ENCODE data around the gene INKA2.
A peak's percentile ranks its signal among the peaks of the same experiment; 100 is the strongest.

The INKA2 gene

DNA sequence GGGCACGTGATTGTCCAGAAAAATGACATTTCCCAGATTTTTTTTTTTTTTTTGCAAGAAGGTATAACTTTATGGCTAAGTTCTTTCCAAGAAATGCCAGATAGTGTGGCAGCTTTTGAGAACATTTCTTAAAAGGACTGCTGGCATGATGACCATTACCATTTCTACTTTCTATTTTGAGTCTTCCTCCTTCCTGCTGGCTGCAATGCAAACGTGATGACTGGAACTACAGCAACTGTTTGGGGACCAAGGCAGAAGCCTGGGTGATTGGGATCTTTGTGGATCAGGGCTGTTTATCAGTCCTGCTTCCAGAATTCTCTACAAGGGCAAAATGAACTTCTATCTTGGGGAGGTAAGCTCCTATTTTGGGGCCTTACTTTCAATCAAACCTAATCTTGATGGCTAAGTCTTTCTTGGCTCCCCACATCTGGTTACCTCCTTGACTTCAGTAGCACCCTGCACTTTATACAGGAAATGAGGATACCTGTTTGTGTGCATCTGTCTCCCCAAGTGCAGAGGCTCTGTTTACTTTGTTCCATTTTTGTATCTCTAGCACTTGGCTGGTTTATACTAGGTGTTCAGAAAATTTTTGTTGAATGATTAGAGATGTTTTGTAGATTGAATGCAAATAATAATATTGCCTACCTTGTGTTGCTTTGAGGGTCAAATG is 12.8 kb upstream of the INKA2 start:
- Histone ChIP-seq H2AFZ (ENCODE audit: low read depth, low read length) (no peak overlapping the region), H3K23ac (ENCODE audit: low read length in 2 of 2) (no peak overlapping the region), H2AK5ac (ENCODE audit: low read length, severe bottlenecking) (no peak overlapping the region), H2BK12ac (ENCODE audit: low read length in 2 of 2) (no peak overlapping the region), H4K8ac (ENCODE audit: low read length) (no peak overlapping the region), H3K4ac (ENCODE audit: low read depth in 1 of 2, low read length in 2 of 2) (no peak overlapping the region), H3K27me3 (ENCODE audit: control insufficient read depth in 1 of 2, insufficient read depth in 1 of 2, low read length in 2 of 2) (no peaks in the 10 kb centered on the region), H2BK15ac (ENCODE audit: low read depth, poor library complexity, severe bottlenecking) (no peak overlapping the region), H3K79me1 (replicated peaks; ENCODE audit: low read length, poor library complexity, severe bottlenecking) (peaks cover 4% of the 10 kb centered on the region), H3K4me3 (ENCODE audit: insufficient read depth in 1 of 2, low read depth in 1 of 2, low read length in 2 of 2) (no peak overlapping the region), H3K18ac (ENCODE audit: low read depth in 1 of 2, low read length in 2 of 2) (no peak overlapping the region), H3K9ac (ENCODE audit: low read length) (no peak overlapping the region), H3K27ac (ENCODE audit: low read length, poor library complexity, severe bottlenecking) (no peak overlapping the region), H4K91ac (ENCODE audit: low read length) (no peak overlapping the region), H2BK5ac (ENCODE audit: low read depth, low read length, poor library complexity, severe bottlenecking) (no peak overlapping the region), H3K14ac (ENCODE audit: low read length in 2 of 2) (no peak overlapping the region), H3K9me3 (ENCODE audit: control insufficient read depth, low read length) (no peaks in the 10 kb centered on the region), H3K36me3 (ENCODE audit: control insufficient read depth in 1 of 2, insufficient read depth in 2 of 2, low read depth in 1 of 2, low read length in 2 of 2) (peaks cover 0 to 3% of the 10 kb centered on the region in 2 experiments), H3K4me2 (ENCODE audit: low read length, poor library complexity, severe bottlenecking) (no peak overlapping the region), H3K4me1 (ENCODE audit: control insufficient read depth, insufficient read depth, low read depth, low read length) (peaks cover 2% of the 10 kb centered on the region), H2BK120ac (ENCODE audit: low read depth, low read length) (no peak overlapping the region)
- WGBS: no CpG with 5 or more reads among the region's 2 CpGs
- DNase-seq: no peak

- Histone ChIP-seq H3K79me1 (replicated peaks; ENCODE audit: low read length, poor library complexity, severe bottlenecking) (peaks cover 4% of the 10 kb centered on the region), H2BK120ac (ENCODE audit: low read depth, low read length) (no peak overlapping the region), H3K36me3 (ENCODE audit: control insufficient read depth in 1 of 2, insufficient read depth in 2 of 2, low read depth in 1 of 2, low read length in 2 of 2) (peaks cover 0 to under 1% of the 10 kb centered on the region in 2 experiments), H3K4ac (ENCODE audit: low read depth in 1 of 2, low read length in 2 of 2) (no peak overlapping the region), H3K9ac (ENCODE audit: low read length) (no peak overlapping the region), H3K4me3 (ENCODE audit: insufficient read depth in 1 of 2, low read depth in 1 of 2, low read length in 2 of 2) (no peak overlapping the region), H4K8ac (ENCODE audit: low read length) (no peak overlapping the region), H3K4me2 (ENCODE audit: low read length, poor library complexity, severe bottlenecking) (no peak overlapping the region), H3K18ac (ENCODE audit: low read depth in 1 of 2, low read length in 2 of 2) (no peak overlapping the region), H3K27me3 (ENCODE audit: control insufficient read depth in 1 of 2, insufficient read depth in 1 of 2, low read length in 2 of 2) (no peaks in the 10 kb centered on the region), H3K4me1 (ENCODE audit: control insufficient read depth, insufficient read depth, low read depth, low read length) (no peaks in the 10 kb centered on the region), H2BK12ac (ENCODE audit: low read length in 2 of 2) (no peak overlapping the region), H3K9me3 (ENCODE audit: control insufficient read depth, low read length) (no peaks in the 10 kb centered on the region), H2BK5ac (ENCODE audit: low read depth, low read length, poor library complexity, severe bottlenecking) (no peak overlapping the region), H2AFZ (ENCODE audit: low read depth, low read length) (no peak overlapping the region), H2AK5ac (ENCODE audit: low read length, severe bottlenecking) (no peak overlapping the region), H3K23ac (ENCODE audit: low read length in 2 of 2) (no peak overlapping the region), H3K14ac (ENCODE audit: low read length in 2 of 2) (no peak overlapping the region), H4K91ac (ENCODE audit: low read length) (no peak overlapping the region), H2BK15ac (ENCODE audit: low read depth, poor library complexity, severe bottlenecking) (no peak overlapping the region), H3K27ac (ENCODE audit: low read length, poor library complexity, severe bottlenecking) (no peak overlapping the region)
- 89% methylated on average over 2 of the region's 2 CpGs for WGBS
- no peak for DNase-seq
Measured at GRCh38 chr1:111750856-111751255, 11.7 kb upstream of the INKA2 start.

GRCh38 chr1:111749628-111750027 is 10.4 kb upstream of the INKA2 start:
- Histone ChIP-seq H3K27me3 (ENCODE audit: control insufficient read depth in 1 of 2, insufficient read depth in 1 of 2, low read length in 2 of 2) (no peaks in the 10 kb centered on the region), H4K91ac (ENCODE audit: low read length) (no peak overlapping the region), H3K23ac (ENCODE audit: low read length in 2 of 2) (no peak overlapping the region), H3K9ac (ENCODE audit: low read length) (no peak overlapping the region), H3K79me1 (replicated peaks; ENCODE audit: low read length, poor library complexity, severe bottlenecking) (peaks cover 4% of the 10 kb centered on the region), H3K27ac (ENCODE audit: low read length, poor library complexity, severe bottlenecking) (no peak overlapping the region), H3K4me3 (ENCODE audit: insufficient read depth in 1 of 2, low read depth in 1 of 2, low read length in 2 of 2) (no peak overlapping the region), H3K9me3 (ENCODE audit: control insufficient read depth, low read length) (no peaks in the 10 kb centered on the region), H2AFZ (ENCODE audit: low read depth, low read length) (no peak overlapping the region), H2BK120ac (ENCODE audit: low read depth, low read length) (no peak overlapping the region), H3K4me2 (ENCODE audit: low read length, poor library complexity, severe bottlenecking) (no peak overlapping the region), H3K36me3 (ENCODE audit: control insufficient read depth in 1 of 2, insufficient read depth in 2 of 2, low read depth in 1 of 2, low read length in 2 of 2) (no peaks in the 10 kb centered on the region), H3K18ac (ENCODE audit: low read depth in 1 of 2, low read length in 2 of 2) (no peak overlapping the region), H4K8ac (ENCODE audit: low read length) (no peak overlapping the region), H2AK5ac (ENCODE audit: low read length, severe bottlenecking) (no peak overlapping the region), H2BK5ac (ENCODE audit: low read depth, low read length, poor library complexity, severe bottlenecking) (no peak overlapping the region), H3K14ac (ENCODE audit: low read length in 2 of 2) (no peak overlapping the region), H3K4me1 (ENCODE audit: control insufficient read depth, insufficient read depth, low read depth, low read length) (no peaks in the 10 kb centered on the region), H3K4ac (ENCODE audit: low read depth in 1 of 2, low read length in 2 of 2) (no peak overlapping the region), H2BK12ac (ENCODE audit: low read length in 2 of 2) (no peak overlapping the region), H2BK15ac (ENCODE audit: low read depth, poor library complexity, severe bottlenecking) (no peak overlapping the region)
- WGBS: 70% methylated on average over 3 of the region's 3 CpGs
- no peak for DNase-seq

- Histone ChIP-seq H3K9me3 (ENCODE audit: control insufficient read depth, low read length) (no peaks in the 10 kb centered on the region), H3K4me3 (ENCODE audit: insufficient read depth in 1 of 2, low read depth in 1 of 2, low read length in 2 of 2) (no peak overlapping the region)
- WGBS: 80% methylated on average over 4 of the region's 4 CpGs
Measured at GRCh38 chr1:111747947-111748346, 8.8 kb upstream of the INKA2 start.

More at GRCh38 chr1:111747947-111748346, 8.8 kb upstream of the INKA2 start:
- Histone ChIP-seq H3K4me1 (ENCODE audit: control insufficient read depth, insufficient read depth, low read depth, low read length) (peaks cover 10% of the 10 kb centered on the region), H2BK15ac (ENCODE audit: low read depth, poor library complexity, severe bottlenecking) (no peak overlapping the region), H3K23ac (ENCODE audit: low read length in 2 of 2) (no peak overlapping the region), H2AK5ac (ENCODE audit: low read length, severe bottlenecking) (no peak overlapping the region), H2BK5ac (ENCODE audit: low read depth, low read length, poor library complexity, severe bottlenecking) (no peak overlapping the region), H3K9ac (ENCODE audit: low read length) (peak overlapping the region; percentile 14), H3K27ac (ENCODE audit: low read length, poor library complexity, severe bottlenecking) (no peak overlapping the region), H3K18ac (ENCODE audit: low read depth in 1 of 2, low read length in 2 of 2) (no peak overlapping the region), H3K36me3 (ENCODE audit: control insufficient read depth in 1 of 2, insufficient read depth in 2 of 2, low read depth in 1 of 2, low read length in 2 of 2) (no peaks in the 10 kb centered on the region), H2BK120ac (ENCODE audit: low read depth, low read length) (no peak overlapping the region), H2BK12ac (ENCODE audit: low read length in 2 of 2) (peak overlapping the region in 1 of 2 experiments; percentile 6), H4K91ac (ENCODE audit: low read length) (no peak overlapping the region), H3K4me2 (ENCODE audit: low read length, poor library complexity, severe bottlenecking) (no peak overlapping the region), H3K27me3 (ENCODE audit: control insufficient read depth in 1 of 2, insufficient read depth in 1 of 2, low read length in 2 of 2) (no peaks in the 10 kb centered on the region), H3K14ac (ENCODE audit: low read length in 2 of 2) (no peak overlapping the region), H2AFZ (ENCODE audit: low read depth, low read length) (no peak overlapping the region), H4K8ac (ENCODE audit: low read length) (no peak overlapping the region), H3K4ac (ENCODE audit: low read depth in 1 of 2, low read length in 2 of 2) (no peak overlapping the region), H3K79me1 (replicated peaks; ENCODE audit: low read length, poor library complexity, severe bottlenecking) (no peaks in the 10 kb centered on the region)
- DNase-seq: no peak

All from mesenchymal stem cell (in vitro differentiated cells and primary cell).